Upper lobe of left lung (tissue), 4 donors: ENCODE measurements around the gene APBB2.

Source experiments
- EP300 ChIP-seq, 4 donors: sonication (generic); formaldehyde crosslinking; IDR thresholded peaks; one replicate each; pipeline ENCODE4 v1.5.1; 2017; ENCODE audit warnings: antibody characterized with exemption in 4 of 4, control low read depth in 2 of 4
- TF ChIP-seq, protein P1 (sequence below), 6 experiments: fragments of 450-650 bp in 4 of 6; fragments of 200-600 bp in 2 of 6; sonication (generic) in 2 of 6; IDR thresholded peaks; one replicate each; pipeline ENCODE4 v1.5.1; 2016 to 2019; ENCODE audit warnings: antibody characterized with exemption in 6 of 6

DNA sequence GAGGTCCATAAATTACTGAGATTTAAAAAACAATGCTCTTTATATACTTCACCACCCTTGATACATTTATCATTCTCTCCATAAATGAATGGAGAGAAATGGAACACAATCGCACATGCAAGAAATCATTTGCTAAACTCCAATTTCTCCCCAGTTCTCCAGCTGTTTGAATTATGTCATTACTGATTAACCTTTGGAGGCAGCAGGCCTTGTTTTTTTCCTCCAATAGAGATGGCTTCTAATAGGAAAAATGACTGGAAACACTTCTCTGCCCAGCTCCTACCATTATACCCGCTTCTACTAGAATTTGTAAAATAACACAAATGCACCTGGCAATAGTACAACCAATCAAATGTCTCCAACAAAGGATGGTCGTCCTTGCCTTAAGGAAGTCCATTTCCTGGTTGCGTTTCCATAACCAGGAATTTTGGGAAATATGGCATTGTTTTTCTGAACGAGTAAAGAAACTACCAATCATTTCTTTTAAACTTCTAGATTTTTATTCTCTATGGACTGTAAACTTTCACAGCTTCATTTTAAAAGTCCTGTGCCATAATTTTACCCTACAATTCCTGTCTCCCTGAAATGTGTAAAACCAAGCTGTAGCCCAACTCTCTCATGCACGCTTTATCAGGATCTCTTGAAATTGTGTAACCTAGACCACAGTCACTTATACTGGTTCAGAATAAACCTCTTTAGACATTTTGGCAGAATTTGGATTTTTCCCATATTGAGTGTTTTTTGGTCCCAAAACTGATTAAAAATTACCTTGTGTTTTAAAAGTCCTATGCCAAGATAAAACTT is 60.1 kb downstream of the APBB2 start:
- TF ChIP-seq, protein P1, sequence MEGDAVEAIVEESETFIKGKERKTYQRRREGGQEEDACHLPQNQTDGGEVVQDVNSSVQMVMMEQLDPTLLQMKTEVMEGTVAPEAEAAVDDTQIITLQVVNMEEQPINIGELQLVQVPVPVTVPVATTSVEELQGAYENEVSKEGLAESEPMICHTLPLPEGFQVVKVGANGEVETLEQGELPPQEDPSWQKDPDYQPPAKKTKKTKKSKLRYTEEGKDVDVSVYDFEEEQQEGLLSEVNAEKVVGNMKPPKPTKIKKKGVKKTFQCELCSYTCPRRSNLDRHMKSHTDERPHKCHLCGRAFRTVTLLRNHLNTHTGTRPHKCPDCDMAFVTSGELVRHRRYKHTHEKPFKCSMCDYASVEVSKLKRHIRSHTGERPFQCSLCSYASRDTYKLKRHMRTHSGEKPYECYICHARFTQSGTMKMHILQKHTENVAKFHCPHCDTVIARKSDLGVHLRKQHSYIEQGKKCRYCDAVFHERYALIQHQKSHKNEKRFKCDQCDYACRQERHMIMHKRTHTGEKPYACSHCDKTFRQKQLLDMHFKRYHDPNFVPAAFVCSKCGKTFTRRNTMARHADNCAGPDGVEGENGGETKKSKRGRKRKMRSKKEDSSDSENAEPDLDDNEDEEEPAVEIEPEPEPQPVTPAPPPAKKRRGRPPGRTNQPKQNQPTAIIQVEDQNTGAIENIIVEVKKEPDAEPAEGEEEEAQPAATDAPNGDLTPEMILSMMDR (IDR thresholded peaks at IDR 0.05) = no peak
- no peak for TF ChIP-seq EP300 (IDR thresholded peaks at IDR 0.05)
